EL (cell line): Measurements from ENCODE around the gene COL6A3.

Source experiments
- DNase-seq: peaks from one replicate; pipeline ENCODE4 v3.0.0-alpha.2; 2016

Gene COL6A3

GRCh38 chr2:237345891-237346640 lies 67.9 kb downstream of the COL6A3 start:
- peak; percentile 29 for DNase-seq

GRCh38 chr2:237345411-237345810 lies 68.6 kb downstream of the COL6A3 start:
- no peak for DNase-seq

GRCh38 chr2:237344942-237345341 lies 69.0 kb downstream of the COL6A3 start:
- DNase-seq, result no peak

GRCh38 chr2:237343993-237344392 lies 70.0 kb downstream of the COL6A3 start:
- no peak for DNase-seq

DNA sequence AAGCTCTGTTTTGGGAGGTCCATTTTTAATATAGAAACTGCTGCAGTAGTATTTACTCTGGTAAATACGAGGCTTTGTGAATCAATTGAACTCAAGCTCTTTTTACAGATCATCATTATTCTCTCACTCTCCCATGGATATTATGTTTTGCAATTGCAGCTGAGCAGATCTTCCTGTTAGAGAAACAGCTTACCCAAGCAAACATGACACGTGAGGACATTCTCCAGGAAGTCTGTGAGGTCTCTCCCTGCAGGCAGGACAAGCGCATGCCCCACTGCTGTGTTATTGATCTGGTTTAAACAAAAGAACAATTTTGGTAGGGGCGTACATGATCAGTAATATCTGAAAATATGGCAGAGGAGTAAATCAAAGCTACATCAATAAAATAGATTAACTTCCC lies 72.1 kb downstream of the COL6A3 start:
- DNase-seq, result no peak

DNA sequence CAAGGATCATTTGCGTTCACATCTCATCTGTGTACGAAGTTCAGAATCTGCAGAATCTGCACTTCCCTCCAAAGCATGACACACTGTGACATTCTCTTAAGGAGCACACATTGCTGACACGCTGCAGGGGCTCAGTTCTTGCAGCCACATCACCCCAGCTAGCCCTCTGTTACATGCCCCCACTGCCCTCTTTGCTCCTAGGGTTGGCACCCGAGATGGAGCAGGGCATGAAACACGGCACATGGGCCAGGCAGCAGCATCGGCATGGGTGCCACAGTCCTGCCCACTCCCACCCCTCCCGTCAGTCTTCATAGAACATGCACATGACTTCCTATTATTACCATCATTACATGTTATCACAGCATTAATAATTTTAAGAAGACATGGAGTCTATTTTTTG lies 76.4 kb downstream of the COL6A3 start:
- DNase-seq, result no peak

DNA sequence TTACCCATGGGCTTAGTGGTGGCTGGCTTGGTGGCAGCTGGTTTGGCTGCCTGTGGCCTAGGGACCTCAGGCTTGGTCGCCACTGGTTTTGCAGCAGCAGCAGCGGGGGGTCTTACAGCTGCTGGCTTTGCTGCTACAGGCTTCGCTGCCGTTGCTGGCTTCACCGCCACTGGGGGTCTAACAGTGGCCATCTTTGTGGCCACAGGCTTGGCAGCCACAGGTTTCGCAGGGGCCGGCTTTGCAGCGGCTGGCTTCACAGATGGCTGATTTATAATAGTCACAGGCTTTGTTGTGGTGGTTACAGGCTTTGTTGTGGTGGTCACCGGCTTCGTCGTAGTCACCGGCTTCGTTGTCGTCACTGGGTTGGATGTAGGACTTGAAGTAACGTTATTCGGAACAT lies 77.8 kb downstream of the COL6A3 start:
- DNase-seq, result no peak

GRCh38 chr2:237333748-237334147 lies 80.2 kb downstream of the COL6A3 start:
- no peak for DNase-seq

DNA sequence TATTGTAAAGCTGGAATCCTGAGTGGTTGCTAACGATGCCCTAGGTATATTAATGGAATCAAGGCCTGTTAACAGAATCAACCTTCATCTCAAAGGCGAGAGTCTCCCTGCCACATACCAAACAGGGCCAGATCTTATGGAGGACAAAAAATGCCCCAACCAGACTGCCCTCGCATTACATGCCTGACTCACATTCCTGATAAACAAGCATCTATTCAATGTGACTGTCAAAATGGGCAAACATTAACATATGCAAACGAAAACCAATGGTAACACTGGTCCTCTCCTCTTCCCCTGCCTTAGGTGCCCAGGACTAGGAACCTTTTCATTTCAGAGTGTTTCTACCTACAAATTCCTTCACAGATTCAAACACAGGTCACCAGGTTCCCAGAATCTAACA lies 83.4 kb downstream of the COL6A3 start:
- no peak for DNase-seq

- no peak for DNase-seq
These were observed 86.6 kb downstream of the COL6A3 start for GRCh38 chr2:237327175-237327950.

DNA sequence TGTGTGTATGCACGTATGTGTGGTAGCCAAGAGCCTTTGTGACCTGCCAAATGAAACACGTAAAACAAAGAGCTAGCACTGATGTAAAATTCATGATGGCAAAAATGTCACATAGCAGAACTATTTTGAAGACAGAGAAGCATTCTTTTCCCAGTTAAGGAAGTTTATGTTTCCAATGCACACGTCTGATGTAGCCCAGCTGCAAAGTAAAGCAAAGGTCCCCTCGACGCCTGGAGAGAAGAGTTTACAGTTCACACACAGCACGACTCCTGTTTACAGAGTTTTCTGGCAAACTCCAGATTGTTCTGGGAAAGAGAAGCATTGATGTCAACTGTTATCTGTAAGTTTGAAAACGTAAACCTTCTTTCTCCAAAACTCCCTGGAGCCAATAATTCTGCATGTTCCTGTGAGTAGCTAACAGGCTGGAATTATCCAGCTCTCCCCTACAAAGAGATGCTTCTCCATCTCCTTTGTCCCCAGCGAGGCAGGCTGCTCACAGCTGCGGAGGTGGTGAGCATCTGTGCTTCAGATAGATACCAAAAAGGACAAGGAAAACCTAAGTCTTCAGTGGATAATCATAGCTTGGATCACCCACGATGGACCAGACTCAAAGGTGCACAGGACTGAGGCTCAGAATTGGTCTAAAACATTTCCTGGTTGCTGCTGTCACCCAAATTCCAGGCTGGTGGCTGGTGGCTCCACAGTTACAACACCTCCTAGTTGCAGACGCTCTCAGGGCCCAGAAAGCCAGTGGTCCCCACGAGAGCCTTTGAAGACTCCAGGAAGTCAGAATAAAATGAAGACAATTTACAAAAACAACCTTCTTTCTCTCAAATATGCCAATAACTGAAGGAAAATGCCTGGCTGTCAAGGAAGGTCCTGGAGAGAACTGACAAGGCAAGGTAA lies 87.4 kb downstream of the COL6A3 start:
- no peak for DNase-seq

- no peak for DNase-seq
These were observed 89.1 kb downstream of the COL6A3 start for GRCh38 chr2:237324837-237325236.

GRCh38 chr2:237324405-237324831 lies 89.5 kb downstream of the COL6A3 start:
- DNase-seq, result peak; percentile 32

GRCh38 chr2:237323656-237324055 lies 90.3 kb downstream of the COL6A3 start:
- no peak for DNase-seq

DNA sequence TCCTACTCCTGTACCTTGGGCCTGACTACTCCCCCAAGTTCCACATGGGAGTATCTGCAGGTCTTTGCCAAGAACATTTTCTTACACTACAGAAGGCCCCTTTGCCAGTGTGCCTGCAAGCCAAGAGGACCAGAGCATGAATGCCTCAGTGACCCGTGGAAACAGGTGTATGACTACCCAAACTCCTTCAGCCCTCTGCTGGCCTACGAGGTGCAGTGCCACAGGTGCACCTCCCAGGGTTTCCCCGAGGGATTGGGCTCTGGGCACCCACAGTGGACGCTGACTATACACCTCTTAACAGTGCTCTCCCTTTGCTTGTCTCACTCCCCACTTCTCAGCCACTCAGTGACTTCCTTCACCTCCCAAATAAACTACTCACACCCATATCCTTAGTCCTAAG lies 91.4 kb downstream of the COL6A3 start:
- no peak for DNase-seq

DNA sequence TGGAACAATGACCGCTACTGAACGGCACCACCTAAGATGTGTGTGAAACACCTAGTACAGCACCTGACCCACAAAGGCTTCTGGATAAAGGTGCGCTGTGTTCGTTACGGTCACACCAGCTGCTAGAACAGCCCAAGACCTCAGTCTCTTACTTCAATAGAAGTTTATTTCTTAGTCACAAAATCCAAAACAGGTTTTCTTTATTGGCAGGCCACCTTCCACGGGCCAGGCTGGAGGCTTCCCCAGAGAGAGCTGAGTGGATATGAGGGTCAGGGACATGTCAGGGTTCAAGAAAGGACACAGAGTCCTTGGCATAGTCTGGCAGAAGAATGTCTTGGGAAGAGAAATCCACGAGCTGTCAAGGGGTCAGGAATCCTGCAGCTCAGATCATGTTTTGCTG lies 92.2 kb downstream of the COL6A3 start:
- no peak for DNase-seq

GRCh38 chr2:237320801-237321560 lies 93.0 kb downstream of the COL6A3 start:
- DNase-seq, result no peak

- DNase-seq, result no peak
These were observed 94.1 kb downstream of the COL6A3 start for GRCh38 chr2:237319887-237320286.

DNA sequence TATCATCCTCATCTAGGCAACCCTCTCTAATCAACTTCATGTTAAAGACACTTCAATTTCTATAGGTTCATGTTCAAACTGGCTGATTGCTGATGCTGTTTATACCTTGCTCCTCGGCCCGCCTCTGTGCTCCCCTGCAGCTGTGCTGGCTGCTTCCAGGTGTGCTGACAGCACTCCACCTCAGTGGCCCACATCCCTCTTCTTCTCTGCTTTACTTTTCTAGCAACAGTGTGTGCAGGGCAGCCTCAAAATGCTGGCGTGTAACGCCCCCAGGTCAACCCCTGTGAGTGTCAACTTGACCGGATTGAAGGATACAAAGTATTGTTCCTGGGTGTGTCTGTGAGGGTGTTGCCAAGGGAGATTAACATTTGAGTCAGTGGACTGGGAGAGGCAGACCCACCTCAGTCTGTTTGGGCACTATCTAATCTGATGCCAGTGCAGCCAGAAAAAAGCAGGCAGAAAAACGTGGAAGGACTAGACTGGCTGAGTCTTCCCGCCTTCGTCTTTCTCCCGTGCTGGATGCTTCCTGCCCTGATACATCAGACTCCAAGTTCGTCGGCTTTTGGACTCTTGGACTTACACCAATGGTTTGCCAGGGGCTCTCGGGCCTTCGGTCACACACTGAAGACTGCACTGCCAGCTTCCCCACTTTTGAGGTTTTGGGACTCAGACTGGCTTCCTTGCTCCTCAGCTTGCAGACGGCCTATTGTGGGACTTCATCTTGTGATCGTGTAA lies 94.7 kb downstream of the COL6A3 start:
- no peak for DNase-seq

GRCh38 chr2:237316339-237316738 lies 97.6 kb downstream of the COL6A3 start:
- DNase-seq, result no peak

DNA sequence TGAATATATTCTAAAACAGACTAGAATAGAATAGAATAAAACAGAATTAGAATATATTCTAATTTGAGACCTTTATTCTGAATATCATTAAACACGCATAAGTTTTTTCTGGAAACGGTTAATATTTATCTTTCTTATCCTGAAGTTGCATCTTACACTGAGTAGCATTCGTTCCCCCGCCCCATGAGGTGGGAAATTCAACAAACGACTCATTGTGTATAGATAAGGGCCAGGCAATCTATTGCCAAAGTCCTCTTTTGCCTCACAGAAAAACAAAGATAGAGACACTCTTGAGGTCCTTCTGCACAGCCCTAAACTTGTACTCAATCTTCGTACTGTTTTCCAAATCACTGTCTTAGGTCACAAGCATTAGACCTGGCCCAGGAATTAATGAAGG lies 98.1 kb downstream of the COL6A3 start:
- no peak for DNase-seq
